HEK293T (cell line): ENCODE measurements around the gene LTO1.

Experiments used
- CTCF ChIA-PET: fragments of 350-600 bp; formaldehyde crosslinking; extraction: SDS; loops from one replicate; lab custom pipeline; 2021; ENCODE audit warnings: antibody characterized with exemption, inconsistent platforms; lab: Yijun Ruan, JAX
- POLR2A ChIA-PET: fragments of 350-600 bp; formaldehyde crosslinking; extraction: SDS; loops from one replicate; lab custom pipeline; 2020; ENCODE audit warnings: antibody characterized with exemption, inconsistent platforms; lab: Yijun Ruan, JAX
- DNase-seq: peaks from one replicate; pipeline ENCODE4 v3.0.0; 2012; ENCODE audit warnings: mixed read lengths; ENCODE audit errors: extremely low spot score
- ARNT ChIP-seq: fragments of 450-650 bp; IDR thresholded peaks from 2 replicates; pipeline ENCODE4 v1.6.1; 2017; ENCODE audit warnings: mild to moderate bottlenecking
- BHLHE40 ChIP-seq: fragments of 450-650 bp; IDR thresholded peaks from 2 replicates; pipeline ENCODE4 v1.6.1; 2016; ENCODE audit warnings: mild to moderate bottlenecking, moderate library complexity, borderline replicate concordance
- CTBP1 ChIP-seq: fragments of 450-650 bp; IDR thresholded peaks from 2 replicates; pipeline ENCODE4 v1.6.1; 2016; ENCODE audit warnings: borderline replicate concordance
- ELF4 ChIP-seq: fragments of 450-650 bp; IDR thresholded peaks from 2 replicates; pipeline ENCODE4 v1.6.1; 2017; ENCODE audit warnings: antibody characterized with exemption
- FOXA1 ChIP-seq: fragments of 450-650 bp; IDR thresholded peaks from 2 replicates; pipeline ENCODE4 v1.6.1; 2016; ENCODE audit warnings: mild to moderate bottlenecking
- FOXK2 ChIP-seq: fragments of 450-650 bp; IDR thresholded peaks from 2 replicates; pipeline ENCODE4 v1.6.1; 2016; ENCODE audit warnings: mild to moderate bottlenecking
- FOXM1 ChIP-seq: fragments of 450-650 bp; IDR thresholded peaks from 2 replicates; pipeline ENCODE4 v1.6.1; 2017; ENCODE audit warnings: mild to moderate bottlenecking, borderline replicate concordance
- HDGF ChIP-seq: fragments of 450-650 bp; IDR thresholded peaks from 2 replicates; pipeline ENCODE4 v1.6.1; 2017; ENCODE audit warnings: antibody characterized with exemption, borderline replicate concordance
- L3MBTL2 ChIP-seq: fragments of 450-650 bp; conservative IDR thresholded peaks from 2 replicates; pipeline ENCODE4 v1.6.1; 2016; ENCODE audit warnings: mild to moderate bottlenecking
- LEF1 ChIP-seq: fragments of 450-650 bp; IDR thresholded peaks from 2 replicates; pipeline ENCODE4 v1.6.1; 2017; ENCODE audit warnings: mild to moderate bottlenecking, borderline replicate concordance
- NFRKB ChIP-seq: fragments of 450-650 bp; IDR thresholded peaks from 2 replicates; pipeline ENCODE4 v1.6.1; 2016; ENCODE audit warnings: mild to moderate bottlenecking, moderate library complexity
- SP1 ChIP-seq: fragments of 450-650 bp; IDR thresholded peaks from 2 replicates; pipeline ENCODE4 v1.6.1; 2017
- SUZ12 ChIP-seq: fragments of 450-650 bp; IDR thresholded peaks from 2 replicates; pipeline ENCODE4 v1.6.1; 2016; ENCODE audit warnings: mild to moderate bottlenecking
- TARDBP ChIP-seq: fragments of 450-650 bp; IDR thresholded peaks from 2 replicates; pipeline ENCODE4 v1.6.1; 2016
- ZNF384 ChIP-seq: fragments of 450-650 bp; IDR thresholded peaks from 2 replicates; pipeline ENCODE4 v1.6.1; 2016
- TF ChIP-seq, protein P1 (sequence below): fragments of 450-650 bp; IDR thresholded peaks from 2 replicates; pipeline ENCODE4 v1.6.1; 2016

LTO1 gene

DNA sequence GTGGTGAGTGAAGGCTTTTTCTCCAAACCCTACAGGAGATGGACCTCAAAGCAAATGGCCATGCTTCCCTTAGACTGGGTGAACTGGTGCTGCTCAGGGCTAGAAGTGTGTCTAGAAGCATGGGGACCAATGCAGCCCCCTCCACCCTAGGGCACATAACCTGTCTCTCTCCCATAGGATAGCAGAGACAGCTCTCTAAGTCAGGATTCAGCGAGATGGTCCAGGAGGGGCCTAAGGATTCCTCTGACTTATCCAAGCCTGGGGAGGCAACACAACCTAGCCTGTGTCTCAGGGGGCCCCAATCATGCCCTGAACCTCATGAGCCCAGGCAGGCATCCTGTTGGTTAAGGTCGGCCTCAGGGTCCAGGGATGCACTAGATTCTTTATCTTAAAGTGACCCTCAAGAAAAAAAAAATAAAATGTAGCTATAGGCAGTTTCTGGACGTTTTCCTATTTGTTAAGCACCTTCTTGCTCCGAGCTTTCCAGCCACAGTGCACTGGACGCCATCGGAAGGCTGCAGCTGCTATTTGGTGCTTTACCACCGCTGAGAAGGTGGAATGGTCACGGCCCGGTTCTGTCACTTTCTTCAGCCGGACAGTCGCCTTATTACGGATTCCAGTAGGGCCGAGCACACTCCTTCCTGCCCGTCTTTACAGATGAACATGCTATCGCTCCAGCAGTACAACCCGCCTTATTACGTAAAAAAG lies 39.2 kb downstream of the LTO1 start:
- POLR2A ChIA-PET = no interaction called here
- no peak for DNase-seq
- CTCF ChIA-PET = interaction anchor here (0.6 to 0.7 kb wide), 2 partner anchors 13 to 230 kb away, joined by 3 read pairs; no protein-coding TSS in a partner anchor

DNA sequence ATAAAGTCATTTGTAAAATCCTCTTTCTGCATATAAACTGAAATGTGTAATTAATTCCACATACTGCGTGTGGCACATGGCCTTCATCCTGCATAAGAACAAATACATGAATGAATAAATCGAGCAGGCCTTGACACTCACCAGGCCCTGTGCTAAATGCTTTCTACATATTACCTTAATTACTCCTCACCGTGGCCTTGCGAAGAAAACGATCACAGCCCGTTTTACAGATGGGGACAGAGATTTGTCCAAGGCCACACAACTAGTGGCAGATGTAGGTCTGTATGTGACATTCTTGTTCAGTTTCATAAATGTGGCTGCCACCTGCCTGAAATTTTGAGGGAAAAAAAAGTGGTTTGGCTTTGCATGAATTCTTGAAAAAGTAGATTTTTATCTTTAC lies 40.0 kb downstream of the LTO1 start:
- CTCF ChIA-PET = no interaction called here
- no peak for TF ChIP-seq ARNT
- TF ChIP-seq TARDBP = no peak
- TF ChIP-seq SP1 = no peak
- TF ChIP-seq L3MBTL2 = no peak
- no peak for TF ChIP-seq LEF1
- POLR2A ChIA-PET = no interaction called here
- no peak for DNase-seq

More for the DNA sequence above, 39.2 kb downstream of the LTO1 start:
- no peak for TF ChIP-seq L3MBTL2
- no peak for TF ChIP-seq SUZ12
- no peak for TF ChIP-seq HDGF
- TF ChIP-seq FOXK2 = no peak
- TF ChIP-seq SP1 = no peak
- no peak for TF ChIP-seq FOXM1
- no peak for TF ChIP-seq ARNT
- no peak for TF ChIP-seq NFRKB

DNA sequence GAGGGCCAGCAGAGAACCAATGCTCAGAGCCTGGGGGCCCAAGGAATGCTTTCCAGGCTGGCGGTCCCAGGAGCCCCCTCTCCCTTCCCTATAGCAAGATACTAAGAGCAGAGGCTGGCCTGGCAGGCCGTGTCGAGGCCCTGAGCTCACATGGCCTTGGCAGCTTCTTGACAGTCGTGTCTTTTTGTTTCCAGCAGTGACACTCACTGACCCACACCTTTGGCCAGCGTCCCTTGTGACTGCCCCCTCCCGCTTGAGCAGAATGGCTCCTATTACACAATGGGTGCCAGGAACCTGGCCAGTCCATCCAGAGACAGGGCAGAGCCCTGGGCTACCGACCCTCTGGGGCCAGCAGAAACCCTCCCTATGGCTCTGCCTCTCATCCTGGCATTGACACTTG lies 40.6 kb downstream of the LTO1 start:
- ChIA-PET CTCF (no interaction called here), POLR2A (no interaction called here)
- no peak for DNase-seq
- no peak for TF ChIP-seq HDGF
- TF ChIP-seq NFRKB = no peak
- TF ChIP-seq ARNT = no peak
- no peak for TF ChIP-seq FOXK2
- TF ChIP-seq TARDBP = no peak
- TF ChIP-seq BHLHE40 = no peak
- TF ChIP-seq, protein P1, sequence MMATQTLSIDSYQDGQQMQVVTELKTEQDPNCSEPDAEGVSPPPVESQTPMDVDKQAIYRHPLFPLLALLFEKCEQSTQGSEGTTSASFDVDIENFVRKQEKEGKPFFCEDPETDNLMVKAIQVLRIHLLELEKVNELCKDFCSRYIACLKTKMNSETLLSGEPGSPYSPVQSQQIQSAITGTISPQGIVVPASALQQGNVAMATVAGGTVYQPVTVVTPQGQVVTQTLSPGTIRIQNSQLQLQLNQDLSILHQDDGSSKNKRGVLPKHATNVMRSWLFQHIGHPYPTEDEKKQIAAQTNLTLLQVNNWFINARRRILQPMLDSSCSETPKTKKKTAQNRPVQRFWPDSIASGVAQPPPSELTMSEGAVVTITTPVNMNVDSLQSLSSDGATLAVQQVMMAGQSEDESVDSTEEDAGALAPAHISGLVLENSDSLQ = no peak
- no peak for TF ChIP-seq ZNF384
- no peak for TF ChIP-seq LEF1
- TF ChIP-seq SP1 = no peak
- TF ChIP-seq CTBP1 = no peak
- no peak for TF ChIP-seq SUZ12
- no peak for TF ChIP-seq L3MBTL2
- no peak for TF ChIP-seq ELF4

DNA sequence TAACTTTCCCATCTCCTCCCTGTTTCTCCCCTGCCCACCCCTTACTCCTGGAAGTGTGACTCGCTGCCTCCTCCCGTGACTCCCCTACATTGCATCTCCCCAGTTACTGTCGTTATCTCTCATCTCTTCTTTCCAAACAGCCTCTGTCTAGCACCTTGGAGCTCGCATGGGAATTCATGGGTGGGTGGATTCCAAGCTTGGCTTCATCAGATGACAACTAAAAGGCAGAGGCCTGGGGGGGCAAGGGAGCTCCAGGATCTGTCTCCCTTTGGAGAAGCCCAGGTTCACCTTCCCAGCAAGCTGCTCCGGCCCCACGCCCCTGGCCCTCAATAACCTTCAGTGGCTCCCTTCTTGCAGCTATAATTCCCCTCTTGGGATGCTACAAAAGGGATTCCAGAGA lies 41.1 kb downstream of the LTO1 start:
- ChIA-PET CTCF (no interaction called here), POLR2A (no interaction called here)

DNA sequence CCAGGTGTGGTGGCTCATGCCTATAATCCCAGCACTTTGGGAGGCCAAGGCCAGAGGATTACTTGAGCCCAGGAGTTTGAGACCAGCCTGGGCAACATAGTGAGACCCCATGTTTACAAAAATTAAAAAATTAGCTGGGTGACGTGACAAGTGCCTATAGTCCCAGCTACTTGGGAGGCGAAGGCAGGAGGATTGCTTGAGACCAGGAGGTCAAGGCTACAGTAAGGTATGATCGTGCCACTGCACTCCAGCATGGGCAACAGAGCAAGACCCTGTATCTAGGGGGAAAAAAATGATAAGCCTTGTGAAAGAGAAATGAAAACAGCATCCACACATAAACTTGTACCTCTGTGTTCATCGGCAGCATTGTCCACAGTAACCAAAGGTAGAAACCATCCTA lies 42.3 kb downstream of the LTO1 start:
- TF ChIP-seq L3MBTL2 (no peak), SUZ12 (no peak), HDGF (no peak), FOXA1 (no peak), BHLHE40 (no peak)
- TF ChIP-seq, protein P1 = no peak
- ChIA-PET POLR2A (no interaction called here), CTCF (no interaction called here)
- DNase-seq = no peak

More for the DNA sequence above, 41.1 kb downstream of the LTO1 start:
- TF ChIP-seq L3MBTL2 (no peak), SUZ12 (no peak), ZNF384 (no peak), FOXK2 (no peak), FOXA1 (no peak), HDGF (no peak), LEF1 (no peak), TARDBP (no peak), NFRKB (no peak), ELF4 (no peak), CTBP1 (no peak), ARNT (no peak), FOXM1 (no peak), BHLHE40 (no peak)
- TF ChIP-seq, protein P1 = no peak
- no peak for DNase-seq

DNA sequence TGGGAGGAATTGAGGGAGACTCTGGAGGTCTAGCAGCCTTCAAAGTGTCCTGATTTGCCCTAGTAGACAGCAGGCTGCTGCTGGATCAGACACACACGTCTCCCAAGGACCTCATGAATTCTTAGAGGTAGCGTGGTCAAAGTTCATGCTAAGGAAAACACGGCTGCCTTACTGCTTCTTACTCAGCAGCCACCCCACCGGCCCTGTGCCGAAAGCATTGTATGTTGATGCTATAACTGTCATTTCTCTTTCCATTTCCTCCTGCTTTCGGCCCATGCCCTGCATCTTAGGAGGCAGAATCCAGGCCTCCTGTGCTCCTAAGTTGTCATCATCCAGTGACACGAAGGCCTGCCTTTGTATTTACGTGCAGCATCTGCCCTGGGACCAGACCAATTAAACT lies 44.7 kb downstream of the LTO1 start:
- CTCF ChIA-PET = no interaction called here
- no peak for DNase-seq
- POLR2A ChIA-PET = no interaction called here
- TF ChIP-seq, protein P1 = no peak
- TF ChIP-seq ARNT = no peak
- TF ChIP-seq NFRKB = no peak
- no peak for TF ChIP-seq FOXK2
- TF ChIP-seq BHLHE40 = no peak
- no peak for TF ChIP-seq TARDBP
- no peak for TF ChIP-seq FOXM1
- TF ChIP-seq FOXA1 = no peak
- TF ChIP-seq SP1 = no peak
- no peak for TF ChIP-seq HDGF
- TF ChIP-seq CTBP1 = no peak
- no peak for TF ChIP-seq SUZ12
- TF ChIP-seq L3MBTL2 = no peak
- no peak for TF ChIP-seq ELF4
